ENCODE measurements around the gene BCL2A1. TPM values are rescaled to one million over a fixed set of nuclear protein-coding genes. Genes with fewer than 3 reads are reported as not detected.

The BCL2A1 gene
- total and polyA plus RNA-seq, 8 donors, result 0.20 to 5.2 (median 1.0) TPM; not detected in 1

GRCh38 chr15:79972863-79973262, 1.9 kb upstream of the BCL2A1 start:
- Histone ChIP-seq H3K27me3 (no peaks in the 10 kb centered on the region), H3K4me3 (no peak overlapping the region), H3K4me1 (no peaks in the 10 kb centered on the region), H3K27ac (no peak overlapping the region), H3K9me3 (no peaks in the 10 kb centered on the region), H3K36me3 (no peaks in the 10 kb centered on the region)
- ATAC-seq (no peak), FAIRE-seq (no peak), DNase-seq (no peak)
- 65 to 70% methylated on average over 3 of the region's 3 CpGs for WGBS, 2 donors
- intact Hi-C loops (cut with DNase I), result no loop called here
- TF ChIP-seq CTCF (IDR thresholded peaks at IDR 0.05), result no peak

GRCh38 chr15:79970181-79970580, 815 bp downstream of the BCL2A1 start:
- 77 to 92% methylated on average over 1 of the region's 1 CpG for WGBS, 2 donors
- DNase-seq (no peak), FAIRE-seq (no peak), ATAC-seq (no peak)
- Histone ChIP-seq H3K9me3 (no peaks in the 10 kb centered on the region), H3K4me3 (no peak overlapping the region), H3K4me1 (no peaks in the 10 kb centered on the region), H3K27ac (peak overlapping the region in 1 of 4 donors; percentile 4), H3K27me3 (no peaks in the 10 kb centered on the region), H3K36me3 (no peaks in the 10 kb centered on the region)
- intact Hi-C loops (cut with DNase I), result no loop called here
- no peak for TF ChIP-seq CTCF (IDR thresholded peaks at IDR 0.05)

DNA sequence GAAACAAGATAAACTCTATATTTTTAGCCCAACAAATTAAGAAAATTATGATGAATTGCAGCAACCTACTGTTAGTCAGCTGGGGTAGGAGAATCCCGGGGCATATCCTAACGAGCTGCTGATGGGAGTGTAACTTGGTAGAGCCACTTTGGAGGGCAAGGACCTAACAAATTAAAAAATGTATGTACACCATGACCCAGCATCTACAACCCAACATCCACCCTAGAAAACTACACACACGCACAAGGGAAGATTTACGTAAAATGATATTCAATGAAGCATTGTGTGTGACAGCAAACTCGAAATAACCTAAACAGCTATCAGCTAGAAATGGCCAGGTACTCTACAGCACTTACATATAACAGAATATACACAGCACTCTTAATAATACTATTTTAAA, 1.9 kb downstream of the BCL2A1 start:
- ATAC-seq (no peak), FAIRE-seq (no peak), DNase-seq (no peak)
- Histone ChIP-seq H3K27me3 (no peaks in the 10 kb centered on the region), H3K27ac (no peak overlapping the region), H3K36me3 (no peaks in the 10 kb centered on the region), H3K9me3 (no peaks in the 10 kb centered on the region), H3K4me3 (peak overlapping the region in 1 of 4 donors; percentile 1), H3K4me1 (no peaks in the 10 kb centered on the region)
- TF ChIP-seq CTCF (IDR thresholded peaks at IDR 0.05), result no peak
- intact Hi-C loops (cut with DNase I), result no loop called here
- WGBS, 2 donors, result 92 to 93% methylated on average over 5 of the region's 5 CpGs

- no peak for TF ChIP-seq CTCF (IDR thresholded peaks at IDR 0.05)
- 81 to 85% methylated on average over 10 of the region's 10 CpGs for WGBS, 2 donors
- Histone ChIP-seq H3K4me3 (no peak overlapping the region), H3K27ac (no peak overlapping the region), H3K4me1 (no peaks in the 10 kb centered on the region), H3K9me3 (no peaks in the 10 kb centered on the region), H3K27me3 (no peaks in the 10 kb centered on the region), H3K36me3 (no peaks in the 10 kb centered on the region)
- intact Hi-C loops (cut with DNase I), result no loop called here
- ATAC-seq (no peak), FAIRE-seq (no peak), DNase-seq (no peak)
These were observed 3.5 kb downstream of the BCL2A1 start for GRCh38 chr15:79967298-79968182.

- no peaks in the 10 kb centered on the region for H3K9me3 ChIP-seq
- H3K4me3 ChIP-seq, result no peak overlapping the region
- 72 to 82% methylated on average over 7 of the region's 7 CpGs for WGBS, 2 donors
- H3K27ac ChIP-seq, result no peak overlapping the region
- no peak for FAIRE-seq
- H3K36me3 ChIP-seq, result no peaks in the 10 kb centered on the region
- no peaks in the 10 kb centered on the region for H3K27me3 ChIP-seq
- intact Hi-C loops (cut with DNase I), result no loop called here
- no peak for TF ChIP-seq CTCF (IDR thresholded peaks at IDR 0.05)
- ATAC-seq, result no peak
- no peak for DNase-seq
- H3K4me1 ChIP-seq, result no peaks in the 10 kb centered on the region
These were observed 4.2 kb downstream of the BCL2A1 start for GRCh38 chr15:79966634-79967297.
